IPS DF 6.9 (cell line): ENCODE results near the gene PLAGL2.
"Not testable (repeated sequence)": the region's sequence is repeated elsewhere in the genome, so short reads cannot be mapped to it uniquely, and the experiment has no call there.

Source experiments
- DNase-seq: peaks from one replicate; pipeline ENCODE4 v3.0.0-alpha.2; 2013; ENCODE audit warnings: low read depth, low spot score
- H3K27ac ChIP-seq: one replicate; pipeline ENCODE4 v1.5.1; 2013; ENCODE audit warnings: low read length, control low read depth
- H3K27me3 ChIP-seq: 2 replicates; pipeline ENCODE4 v1.6.1; 2013; ENCODE audit warnings: mild to moderate bottlenecking, low read length; ENCODE audit not compliant: control insufficient read depth, insufficient read depth
- H3K36me3 ChIP-seq: 2 replicates; pipeline ENCODE4 v1.6.1; 2013; ENCODE audit warnings: low read length; ENCODE audit not compliant: control insufficient read depth, insufficient read depth
- H3K4me1 ChIP-seq: 2 replicates; pipeline ENCODE4 v1.6.1; 2013; ENCODE audit warnings: low read length; ENCODE audit not compliant: control insufficient read depth, insufficient read depth
- H3K4me3 ChIP-seq: 2 replicates; pipeline ENCODE4 v1.5.1; 2013; ENCODE audit warnings: mild to moderate bottlenecking, low read length
- H3K9me3 ChIP-seq: 2 replicates; pipeline ENCODE4 v1.6.1; 2013; ENCODE audit warnings: low read length, inconsistent platforms; ENCODE audit not compliant: control insufficient read depth, insufficient read depth
- WGBS: extraction: QIAGEN DNeasy Blood & Tissue Kit; methylation state at CpG from one replicate; pipeline ENCODE4 v1.1.7; 2013; ENCODE audit warnings: mixed read lengths, missing lambda C conversion rate; ENCODE audit not compliant: insufficient read length, insufficient coverage; 5-methylcytosine and 5-hydroxymethylcytosine counted together

PLAGL2 gene

DNA sequence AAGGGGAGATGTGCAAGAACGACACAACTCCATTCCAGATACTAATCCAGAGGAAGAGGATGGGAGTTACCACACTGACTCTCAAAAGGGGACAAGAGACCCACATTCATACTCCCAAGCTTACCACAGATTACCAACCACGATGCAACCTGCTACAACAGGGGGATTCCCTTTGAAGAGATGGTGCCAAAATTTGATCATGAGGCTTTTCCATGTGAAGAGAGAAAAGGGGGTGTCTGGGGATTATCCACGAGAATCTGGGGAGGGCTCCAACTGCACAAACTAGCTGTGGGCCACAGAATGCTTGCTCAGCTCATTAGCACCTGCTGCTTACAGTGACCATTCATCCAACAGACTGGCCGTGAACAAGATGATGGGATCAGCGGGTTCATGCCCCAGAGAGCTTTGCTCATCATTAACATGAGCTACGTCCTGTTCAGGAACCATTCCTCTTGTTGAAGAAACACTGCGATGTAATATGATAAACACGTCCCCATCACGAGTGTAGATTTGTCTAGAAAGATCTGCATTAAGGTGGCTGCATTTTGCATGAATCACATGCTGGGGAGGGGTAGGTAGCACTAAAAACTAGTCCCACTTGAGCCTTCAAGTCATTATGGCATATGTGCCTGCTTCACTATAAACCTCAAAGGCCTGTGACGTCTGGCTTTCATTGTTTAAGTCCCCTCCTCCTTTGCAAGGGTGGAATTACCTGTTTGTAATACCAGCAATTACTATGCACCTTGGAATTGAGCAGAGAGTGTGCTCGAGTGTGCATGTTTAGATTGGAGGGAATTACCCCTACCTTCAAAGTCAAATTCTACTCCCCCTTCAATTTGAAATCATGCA lies 4.0 kb downstream of the PLAGL2 start:
- no peak overlapping the region for H3K4me3 ChIP-seq
- no peaks in the 10 kb centered on the region for H3K9me3 ChIP-seq
- WGBS = no CpG with 5 or more reads among the region's 11 CpGs
- DNase-seq = no peak
- H3K27ac ChIP-seq = no peak overlapping the region
- H3K27me3 ChIP-seq = no peaks in the 10 kb centered on the region
- peaks cover 10% of the 10 kb centered on the region; the same call in 1 of the 2 replicates for H3K36me3 ChIP-seq
- peaks cover 3% of the 10 kb centered on the region for H3K4me1 ChIP-seq

GRCh38 chr20:32201977-32202363 lies 5.6 kb downstream of the PLAGL2 start:
- WGBS = no CpG with 5 or more reads among the region's 8 CpGs
- Histone ChIP-seq H3K27ac (no peak overlapping the region), H3K9me3 (no peaks in the 10 kb centered on the region), H3K4me1 (peaks cover 3% of the 10 kb centered on the region), H3K4me3 (no peak overlapping the region), H3K27me3 (no peaks in the 10 kb centered on the region), H3K36me3 (peaks cover 15% of the 10 kb centered on the region)
- no peak for DNase-seq

DNA sequence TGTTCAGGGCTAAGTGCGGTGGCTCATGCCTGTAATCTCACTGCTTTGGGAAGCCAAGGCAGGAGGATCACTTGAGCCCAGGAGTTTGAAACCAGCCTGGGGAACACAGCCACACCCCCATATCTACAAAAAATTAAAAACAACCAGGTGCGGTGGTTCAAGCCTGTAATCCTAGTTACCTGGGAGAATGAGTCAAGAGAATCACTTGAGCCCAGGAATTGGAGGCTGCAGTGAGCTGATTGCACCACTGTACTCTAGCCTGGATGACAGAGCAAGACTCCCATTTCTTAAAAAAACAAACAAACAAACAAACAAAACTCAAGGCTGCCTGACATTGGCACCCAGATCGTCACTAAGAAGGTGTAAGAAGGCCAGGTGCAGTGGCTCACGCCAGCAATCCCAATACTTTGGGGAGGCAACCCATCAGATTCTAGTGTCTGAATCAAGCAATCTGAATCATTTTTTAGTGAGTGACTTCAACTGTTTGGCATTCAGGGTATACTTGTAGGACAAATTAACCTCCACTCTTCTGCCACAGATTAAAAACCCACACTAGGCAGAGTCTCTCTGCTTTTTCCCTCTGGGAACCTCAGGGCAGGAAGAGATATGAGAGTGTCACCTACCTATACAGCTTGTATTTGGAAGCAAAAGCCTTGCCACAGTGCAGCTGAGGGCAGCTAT lies 6.1 kb downstream of the PLAGL2 start:
- Histone ChIP-seq H3K27ac (no peak overlapping the region), H3K36me3 (peaks cover 18% of the 10 kb centered on the region)
- WGBS = no CpG with 5 or more reads among the region's 4 CpGs

DNA sequence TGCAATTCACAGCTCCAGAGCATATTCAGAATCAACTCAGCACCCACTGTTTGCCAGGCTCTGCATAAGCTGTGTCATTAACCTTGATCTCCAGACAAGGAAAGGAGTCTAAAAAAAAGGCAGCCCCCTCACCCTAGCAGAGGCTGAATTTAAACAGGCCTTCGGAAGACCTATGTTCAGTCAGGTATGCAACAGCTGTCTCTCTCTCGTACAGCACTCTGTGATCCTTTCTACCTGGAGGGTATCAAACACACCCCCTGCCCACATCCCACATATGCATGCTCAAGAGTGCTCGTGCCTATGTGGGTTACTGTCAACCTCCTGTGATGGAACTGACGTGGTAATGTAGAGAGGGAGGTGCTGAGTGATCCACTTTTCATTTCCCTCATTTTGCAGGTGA lies 8.5 kb downstream of the PLAGL2 start:
- Histone ChIP-seq H3K4me1 (no peaks in the 10 kb centered on the region), H3K27me3 (no peaks in the 10 kb centered on the region), H3K4me3 (no peak overlapping the region), H3K9me3 (no peaks in the 10 kb centered on the region), H3K27ac (no peak overlapping the region), H3K36me3 (peaks cover 27% of the 10 kb centered on the region)
- no peak for DNase-seq
- WGBS = no CpG with 5 or more reads among the region's 4 CpGs

More for the DNA sequence above, 6.1 kb downstream of the PLAGL2 start:
- H3K4me3 ChIP-seq = no peak overlapping the region
- H3K4me1 ChIP-seq = peaks cover 2% of the 10 kb centered on the region
- H3K9me3 ChIP-seq = no peaks in the 10 kb centered on the region
- DNase-seq = no peak
- H3K27me3 ChIP-seq = no peaks in the 10 kb centered on the region

- not testable (repeated sequence) for H3K9me3 ChIP-seq, H3K27me3 ChIP-seq, H3K4me3 ChIP-seq, DNase-seq, H3K27ac ChIP-seq, H3K4me1 ChIP-seq
- WGBS = no CpG with 5 or more reads among the region's 20 CpGs
- H3K36me3 ChIP-seq = peaks cover 27% of the 10 kb centered on the region
Measured at GRCh38 chr20:32197136-32197535, 10.4 kb downstream of the PLAGL2 start.

GRCh38 chr20:32196613-32197012 lies 10.9 kb downstream of the PLAGL2 start:
- WGBS = no CpG with 5 or more reads among the region's 11 CpGs
- H3K36me3 ChIP-seq = peaks cover 25% of the 10 kb centered on the region

DNA sequence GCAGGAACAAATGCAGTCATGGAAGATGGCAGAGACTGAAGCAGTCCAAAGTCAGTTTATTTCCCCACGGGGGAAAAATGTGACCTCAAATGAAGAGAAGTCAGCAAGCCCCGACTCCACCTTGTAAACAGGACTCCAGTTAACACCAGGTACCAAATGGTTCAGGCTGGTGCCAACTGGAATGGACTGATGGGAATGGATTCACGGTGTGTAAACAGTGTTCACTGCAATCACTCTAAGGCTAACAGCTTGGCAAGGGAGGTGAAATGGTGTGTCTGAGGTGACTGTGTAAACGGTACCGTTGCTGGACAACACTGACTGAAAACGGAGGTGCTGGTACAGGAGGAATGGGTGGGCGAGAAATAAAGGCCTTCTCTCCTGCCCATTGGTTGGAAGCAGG lies 12.0 kb downstream of the PLAGL2 start:
- Histone ChIP-seq H3K27ac (no peak overlapping the region), H3K27me3 (no peaks in the 10 kb centered on the region), H3K36me3 (peaks cover 21% of the 10 kb centered on the region), H3K4me1 (no peaks in the 10 kb centered on the region; the same call in 1 of the 2 replicates), H3K9me3 (no peaks in the 10 kb centered on the region), H3K4me3 (no peak overlapping the region)
- no CpG with 5 or more reads among the region's 7 CpGs for WGBS
- DNase-seq = no peak

More at GRCh38 chr20:32196613-32197012, 10.9 kb downstream of the PLAGL2 start:
- H3K4me1 ChIP-seq, H3K27me3 ChIP-seq, H3K4me3 ChIP-seq, DNase-seq, H3K27ac ChIP-seq, H3K9me3 ChIP-seq: not testable (repeated sequence)

DNA sequence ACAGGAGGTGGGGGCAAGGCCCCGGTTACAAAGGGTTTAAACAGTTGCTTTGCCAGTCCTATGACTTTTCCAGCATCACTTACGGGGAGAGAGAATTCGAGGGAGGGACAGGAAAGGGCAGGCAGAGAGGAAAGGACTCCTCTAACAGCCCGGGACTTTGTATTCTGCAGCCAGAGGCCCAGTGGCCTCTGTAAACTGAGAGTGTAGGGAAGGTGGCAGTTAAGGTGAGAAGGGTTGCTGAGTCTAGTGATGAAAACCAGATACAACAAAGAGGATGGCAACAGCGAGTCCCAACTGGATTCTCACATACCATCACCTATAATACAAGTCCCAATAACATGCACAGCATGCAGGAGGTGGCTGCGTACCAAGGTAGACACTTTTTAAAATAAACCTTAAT lies 13.5 kb downstream of the PLAGL2 start:
- peaks cover 17% of the 10 kb centered on the region for H3K36me3 ChIP-seq
- no peak for DNase-seq
- no peak overlapping the region for H3K27ac ChIP-seq
- H3K4me3 ChIP-seq = no peak overlapping the region
- H3K9me3 ChIP-seq = no peaks in the 10 kb centered on the region
- H3K27me3 ChIP-seq = no peaks in the 10 kb centered on the region
- no CpG with 5 or more reads among the region's 6 CpGs for WGBS
- no peaks in the 10 kb centered on the region; the same call in 1 of the 2 replicates for H3K4me1 ChIP-seq

GRCh38 chr20:32193336-32193735 lies 14.2 kb downstream of the PLAGL2 start:
- DNase-seq, H3K4me3 ChIP-seq, H3K27ac ChIP-seq, H3K9me3 ChIP-seq, H3K27me3 ChIP-seq, H3K4me1 ChIP-seq: not testable (repeated sequence)
- peaks cover 17% of the 10 kb centered on the region for H3K36me3 ChIP-seq
- no CpG with 5 or more reads among the region's 5 CpGs for WGBS

- Histone ChIP-seq H3K4me1 (no peaks in the 10 kb centered on the region; the same call in 1 of the 2 replicates), H3K36me3 (peaks cover 15% of the 10 kb centered on the region), H3K27me3 (no peaks in the 10 kb centered on the region), H3K27ac (no peak overlapping the region), H3K9me3 (no peaks in the 10 kb centered on the region), H3K4me3 (no peak overlapping the region)
- no CpG with 5 or more reads among the region's 3 CpGs for WGBS
- DNase-seq = no peak
Measured at GRCh38 chr20:32192698-32193097, 14.8 kb downstream of the PLAGL2 start.
